ENCODE results near the gene TBX4. TPM values are rescaled to one million over a fixed set of nuclear protein-coding genes. Genes with fewer than 3 reads are reported as not detected.

The TBX4 gene
- 12.9 TPM for polyA plus RNA-seq (ENCODE audit: insufficient read length)

DNA sequence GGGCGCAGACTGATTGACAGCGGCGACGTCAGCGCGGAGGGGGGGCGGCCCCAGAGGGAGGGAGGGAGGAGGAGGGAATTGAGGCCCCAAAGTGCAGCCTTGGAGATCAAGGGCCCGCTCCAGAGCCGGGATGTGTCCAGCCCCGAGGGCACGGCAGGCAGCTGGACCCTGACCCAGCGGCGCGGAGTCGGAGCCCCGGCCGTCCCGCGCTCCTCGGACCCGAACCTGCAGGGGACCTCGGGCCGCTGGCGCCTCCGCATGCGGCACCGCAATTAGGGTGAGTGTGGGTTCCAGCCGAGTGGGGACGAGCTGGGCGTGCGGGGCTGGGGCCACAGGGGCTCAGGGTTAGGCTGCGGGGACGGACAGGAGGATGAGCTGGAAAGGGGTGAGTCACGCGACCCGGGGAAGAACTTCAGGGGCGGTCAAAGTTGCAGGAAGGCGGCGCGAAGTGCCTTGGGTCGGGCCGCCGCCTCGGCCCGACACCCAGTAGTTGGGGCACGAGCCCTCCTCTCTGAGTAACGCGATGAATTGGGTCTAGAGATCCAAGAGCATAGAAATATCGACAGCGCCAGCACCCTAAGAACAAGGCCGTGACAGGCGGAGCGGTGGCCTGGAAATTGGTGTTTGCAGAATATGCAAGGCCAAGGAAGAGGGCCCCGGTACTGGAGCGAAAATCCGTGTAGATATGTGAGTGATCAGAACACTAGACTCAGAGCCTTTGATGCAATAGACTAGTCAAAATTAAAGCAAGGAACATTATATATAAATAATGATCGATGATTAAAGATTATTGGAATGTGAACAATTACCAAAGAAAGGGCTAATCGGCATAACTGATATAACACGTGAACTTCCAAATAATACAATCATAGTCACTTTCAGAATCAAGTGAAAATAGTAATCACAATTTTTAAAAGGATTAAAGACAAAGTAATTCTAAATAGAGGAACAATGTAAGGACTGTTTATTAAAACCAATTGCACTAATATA lies at the start of gene TBX4:
TBX4 (plus strand) TSS at position 122 of the 990 bp plus-strand sequence. CDS start 4,069 bp downstream, outside the sequence.
- DNase-seq, result peak; percentile 47

DNA sequence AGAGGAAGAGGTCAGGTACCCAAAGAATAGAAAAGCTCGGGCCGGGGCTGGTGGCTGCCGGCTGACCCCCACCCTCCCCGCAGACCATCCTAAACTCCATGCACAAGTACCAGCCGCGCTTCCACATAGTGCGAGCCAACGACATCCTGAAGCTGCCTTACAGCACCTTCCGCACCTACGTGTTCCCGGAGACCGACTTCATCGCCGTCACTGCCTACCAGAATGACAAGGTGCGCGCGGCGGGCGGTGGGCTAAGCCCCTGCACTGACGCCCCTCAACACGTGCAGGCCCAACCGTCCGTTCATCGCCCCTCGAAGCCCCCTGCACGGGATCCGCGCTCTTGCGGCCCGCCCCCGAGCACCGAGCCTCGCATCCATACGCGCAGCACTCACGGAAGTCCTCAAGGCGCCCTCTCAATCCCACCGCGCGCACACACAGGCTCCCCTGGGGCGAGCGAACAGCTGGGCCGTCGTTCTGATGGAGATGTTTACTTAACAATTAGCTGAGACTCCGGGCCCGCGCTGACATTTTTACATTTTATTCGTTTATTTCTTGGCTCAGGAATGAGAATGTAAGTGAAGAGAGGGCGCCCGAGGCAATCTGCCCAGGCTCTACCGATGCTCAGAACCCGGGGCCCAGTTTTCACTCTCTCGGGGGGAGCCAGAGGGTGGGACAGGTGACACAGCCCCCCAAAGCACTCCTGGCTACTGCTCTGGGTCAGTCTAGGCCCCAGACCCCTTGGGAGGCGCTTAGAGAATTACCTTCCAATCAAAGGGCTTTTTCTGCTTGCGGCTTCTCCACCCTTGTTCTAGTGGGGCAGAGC lies 49.0 kb upstream of the TBX4 start:
- DNase-seq, result no peak

DNA sequence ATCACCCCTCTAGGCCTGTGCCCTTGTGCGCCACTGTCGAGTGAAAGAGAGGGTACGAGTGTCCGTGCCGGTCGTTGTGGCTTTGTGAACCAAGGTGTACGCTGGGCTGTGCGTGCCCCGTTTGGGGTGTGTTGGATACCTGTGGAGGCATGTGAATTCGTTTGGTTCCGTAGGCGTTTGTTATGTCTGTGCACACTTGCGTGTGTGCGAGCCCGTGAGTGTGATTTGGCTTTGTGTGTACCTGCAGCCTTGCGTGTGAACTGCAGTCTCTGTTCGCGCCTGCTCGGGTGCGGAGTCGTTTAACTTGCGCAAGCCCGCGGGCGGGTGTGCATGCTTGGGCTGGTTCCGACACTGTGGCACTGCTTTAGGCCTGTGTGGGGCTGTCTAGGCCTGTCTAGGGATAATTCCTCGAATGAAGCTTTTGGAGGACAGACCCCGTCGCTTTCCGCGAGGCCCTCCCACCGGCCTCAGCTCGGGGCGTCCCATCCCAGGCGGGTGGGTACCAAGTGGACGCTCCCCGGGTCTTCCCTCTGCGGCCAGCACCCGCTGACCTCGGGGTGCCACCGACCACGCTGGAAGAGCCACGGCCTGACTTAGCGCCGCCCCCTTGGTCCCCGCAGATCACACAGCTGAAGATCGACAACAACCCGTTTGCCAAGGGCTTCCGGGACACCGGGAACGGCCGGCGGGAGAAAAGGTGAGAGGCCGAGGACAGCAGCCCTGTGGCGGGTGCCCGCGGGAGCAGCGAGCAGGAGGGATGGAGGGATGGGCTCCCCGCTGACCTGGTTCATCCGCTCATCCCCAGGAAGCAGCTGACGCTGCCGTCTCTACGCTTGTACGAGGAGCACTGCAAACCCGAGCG lies 48.2 kb upstream of the TBX4 start:
- DNase-seq, result no peak

- no peak for DNase-seq
These were observed 47.6 kb upstream of the TBX4 start for GRCh38 chr17:61404663-61404912.

DNA sequence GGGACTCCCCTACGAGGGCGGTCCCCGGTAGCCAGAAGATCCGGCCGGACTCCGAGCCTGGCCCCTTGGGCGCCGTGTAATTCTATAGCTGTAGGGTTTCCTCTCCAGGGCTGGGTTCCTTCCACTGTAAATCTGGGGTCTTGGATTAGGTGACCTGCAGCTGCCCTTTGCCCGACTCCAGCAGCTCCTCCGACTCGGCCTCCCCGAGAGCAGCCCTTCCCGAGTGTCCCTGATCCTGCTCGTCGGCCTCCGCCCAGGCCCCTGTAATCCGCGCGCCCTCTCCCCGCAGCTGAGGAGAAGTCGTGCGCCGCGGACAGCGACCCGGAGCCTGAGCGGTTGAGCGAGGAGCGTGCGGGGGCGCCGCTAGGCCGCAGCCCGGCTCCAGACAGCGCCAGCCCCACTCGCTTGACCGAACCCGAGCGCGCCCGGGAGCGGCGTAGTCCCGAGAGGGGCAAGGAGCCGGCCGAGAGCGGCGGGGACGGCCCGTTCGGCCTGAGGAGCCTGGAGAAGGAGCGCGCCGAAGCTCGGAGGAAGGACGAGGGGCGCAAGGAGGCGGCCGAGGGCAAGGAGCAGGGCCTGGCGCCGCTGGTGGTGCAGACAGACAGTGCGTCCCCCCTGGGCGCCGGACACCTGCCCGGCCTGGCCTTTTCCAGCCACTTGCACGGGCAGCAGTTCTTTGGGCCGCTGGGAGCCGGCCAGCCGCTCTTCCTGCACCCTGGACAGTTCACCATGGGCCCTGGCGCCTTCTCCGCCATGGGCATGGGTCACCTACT lies 47.1 kb upstream of the TBX4 start:
- DNase-seq, result no peak

DNA sequence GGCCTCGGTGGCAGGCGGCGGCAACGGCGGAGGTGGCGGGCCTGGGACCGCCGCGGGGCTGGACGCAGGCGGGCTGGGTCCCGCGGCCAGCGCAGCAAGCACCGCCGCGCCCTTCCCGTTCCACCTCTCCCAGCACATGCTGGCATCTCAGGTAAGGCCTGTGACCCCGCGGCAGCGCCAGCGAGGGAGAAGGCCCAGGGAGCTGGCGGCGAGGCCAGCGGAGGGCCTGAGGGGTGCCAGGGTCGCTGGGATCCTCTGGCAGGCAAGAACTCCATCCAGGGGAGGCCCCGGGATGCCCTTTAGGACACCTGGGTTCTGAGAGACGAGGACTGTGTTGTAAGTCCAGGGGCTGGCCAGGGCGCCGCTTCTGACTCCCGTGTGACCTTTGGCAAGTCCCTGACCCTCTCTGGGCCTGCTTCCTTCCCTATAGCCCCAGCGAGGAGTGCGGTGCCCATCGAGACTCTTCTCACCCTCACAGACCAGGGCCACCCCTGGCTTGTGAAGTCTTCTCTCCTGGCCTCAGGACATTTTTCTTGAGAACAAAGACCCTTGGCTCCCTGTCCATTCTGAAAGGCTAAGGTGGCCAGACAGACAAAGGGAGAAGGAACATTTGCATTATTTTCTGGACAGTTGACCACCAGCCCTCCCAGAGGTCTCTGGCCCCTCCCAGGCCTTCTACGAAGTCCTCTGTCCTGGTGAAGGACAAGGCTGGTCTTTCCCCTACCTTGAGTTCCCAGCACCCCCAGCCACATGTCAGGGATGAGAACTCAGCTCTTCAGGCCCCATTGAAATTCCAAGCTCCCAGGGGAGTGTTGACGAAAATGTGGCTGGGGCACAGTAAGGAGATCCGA lies 46.3 kb upstream of the TBX4 start:
- no peak for DNase-seq

DNA sequence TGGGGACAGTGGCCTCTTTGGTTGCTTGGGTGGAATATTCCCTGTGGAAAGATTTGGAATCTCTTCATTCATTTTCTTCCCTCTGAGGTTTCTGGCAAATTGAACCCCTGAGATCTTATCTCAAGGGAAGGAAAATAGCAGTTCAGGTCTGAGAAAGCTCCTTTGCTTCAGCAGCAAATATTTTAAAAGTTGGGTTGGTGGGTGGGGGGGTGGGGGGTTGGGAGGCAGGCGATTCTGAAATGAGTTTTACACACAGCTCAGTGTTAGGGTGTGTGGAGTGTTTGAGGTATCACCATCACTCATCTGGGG lies 45.7 kb upstream of the TBX4 start:
- no peak for DNase-seq

- no peak for DNase-seq
These were observed 45.0 kb upstream of the TBX4 start for GRCh38 chr17:61406971-61407911.

DNA sequence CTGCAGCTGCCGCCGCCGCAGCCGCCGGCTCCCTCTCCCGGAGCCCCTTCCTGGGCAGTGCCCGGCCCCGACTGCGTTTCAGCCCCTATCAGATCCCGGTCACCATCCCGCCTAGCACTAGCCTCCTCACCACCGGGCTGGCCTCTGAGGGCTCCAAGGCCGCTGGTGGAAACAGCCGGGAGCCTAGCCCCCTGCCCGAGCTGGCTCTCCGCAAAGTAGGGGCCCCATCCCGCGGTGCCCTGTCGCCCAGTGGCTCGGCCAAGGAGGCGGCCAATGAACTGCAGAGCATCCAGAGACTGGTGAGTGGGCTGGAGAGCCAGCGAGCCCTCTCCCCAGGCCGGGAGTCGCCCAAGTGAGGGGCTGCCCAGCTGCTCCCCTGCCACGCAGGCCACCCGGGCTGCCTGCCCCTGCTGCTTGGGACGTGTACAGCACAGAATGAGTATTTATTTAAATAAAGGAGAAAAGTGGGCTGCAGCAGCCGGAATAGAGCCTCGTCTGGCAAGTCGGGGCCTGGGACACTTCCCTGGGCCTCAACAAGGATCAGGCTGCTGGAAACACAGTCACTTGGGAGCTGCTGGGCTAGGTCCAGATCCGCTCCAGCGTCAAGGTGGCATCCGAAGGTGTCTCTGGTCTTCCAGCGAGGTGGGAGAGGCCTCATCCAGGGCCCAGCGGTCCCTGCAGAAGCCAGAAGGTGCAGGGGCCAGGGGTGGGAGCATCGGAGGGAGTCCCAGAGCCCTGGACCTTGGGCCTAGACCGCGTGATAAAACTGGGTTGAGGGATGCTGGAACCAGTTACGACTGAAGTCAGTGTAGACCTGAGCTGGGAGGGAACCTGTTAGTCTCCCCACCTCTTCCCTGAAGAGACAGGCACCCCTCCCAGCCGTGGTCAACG lies 43.8 kb upstream of the TBX4 start:
- DNase-seq, result no peak

GRCh38 chr17:61409301-61410112 lies 42.7 kb upstream of the TBX4 start:
- DNase-seq, result peak; percentile 79

DNA sequence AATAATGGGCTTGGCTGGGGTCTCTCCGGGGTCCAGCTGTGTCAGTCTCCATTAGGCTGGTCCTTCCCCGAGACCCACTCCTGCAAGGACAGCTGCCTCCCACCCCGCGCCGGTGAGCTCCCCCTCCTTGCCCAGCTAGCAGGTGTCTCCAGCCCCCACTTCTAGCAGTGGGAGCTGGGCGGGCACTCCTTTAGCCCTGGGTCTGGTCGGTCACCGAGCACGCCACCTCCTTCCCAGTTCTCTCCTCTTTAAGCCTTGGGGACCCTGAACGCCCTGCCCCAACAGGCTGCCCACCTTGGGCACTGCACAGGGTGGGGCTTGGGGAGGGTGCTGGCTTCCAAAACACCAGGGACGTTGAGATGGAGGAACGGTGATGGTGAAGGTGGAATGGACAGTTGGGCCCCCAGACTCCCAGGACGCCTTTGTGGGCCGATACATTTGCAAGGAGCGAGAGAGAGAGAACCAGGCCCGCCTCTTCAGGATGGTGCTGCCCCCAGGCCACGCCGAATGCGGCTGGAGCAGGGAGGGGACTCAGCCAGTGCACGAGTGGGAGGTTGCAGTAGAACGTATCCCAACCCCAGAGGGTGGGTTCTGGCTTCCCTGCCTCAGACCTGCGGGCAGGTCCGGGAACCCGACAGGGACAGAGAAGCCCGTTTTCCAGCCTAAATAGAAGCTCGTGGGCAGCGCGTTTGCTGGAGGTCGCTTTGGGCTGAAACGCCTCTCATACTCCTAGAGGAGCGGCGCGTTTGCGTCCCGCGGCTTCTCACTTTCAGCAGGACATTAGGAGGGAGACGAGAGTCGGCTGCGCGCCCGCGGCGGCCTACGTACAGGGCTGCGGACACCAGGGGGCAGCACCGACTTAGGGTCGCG lies 41.8 kb upstream of the TBX4 start:
- DNase-seq, result peak; percentile 87

DNA sequence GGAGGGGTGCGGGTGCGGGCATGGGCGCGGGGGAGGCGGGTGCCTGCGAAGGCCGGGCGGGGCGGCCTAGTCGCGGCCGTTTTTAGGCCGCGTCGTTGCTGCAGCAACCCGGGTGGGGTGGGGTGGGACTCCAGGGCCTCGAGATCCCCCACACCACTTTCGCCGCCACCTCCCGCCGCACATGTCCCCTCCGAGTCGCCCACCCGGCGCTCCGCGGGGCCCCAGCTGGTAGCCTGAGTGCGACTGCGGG lies 41.3 kb upstream of the TBX4 start:
- DNase-seq, result no peak

DNA sequence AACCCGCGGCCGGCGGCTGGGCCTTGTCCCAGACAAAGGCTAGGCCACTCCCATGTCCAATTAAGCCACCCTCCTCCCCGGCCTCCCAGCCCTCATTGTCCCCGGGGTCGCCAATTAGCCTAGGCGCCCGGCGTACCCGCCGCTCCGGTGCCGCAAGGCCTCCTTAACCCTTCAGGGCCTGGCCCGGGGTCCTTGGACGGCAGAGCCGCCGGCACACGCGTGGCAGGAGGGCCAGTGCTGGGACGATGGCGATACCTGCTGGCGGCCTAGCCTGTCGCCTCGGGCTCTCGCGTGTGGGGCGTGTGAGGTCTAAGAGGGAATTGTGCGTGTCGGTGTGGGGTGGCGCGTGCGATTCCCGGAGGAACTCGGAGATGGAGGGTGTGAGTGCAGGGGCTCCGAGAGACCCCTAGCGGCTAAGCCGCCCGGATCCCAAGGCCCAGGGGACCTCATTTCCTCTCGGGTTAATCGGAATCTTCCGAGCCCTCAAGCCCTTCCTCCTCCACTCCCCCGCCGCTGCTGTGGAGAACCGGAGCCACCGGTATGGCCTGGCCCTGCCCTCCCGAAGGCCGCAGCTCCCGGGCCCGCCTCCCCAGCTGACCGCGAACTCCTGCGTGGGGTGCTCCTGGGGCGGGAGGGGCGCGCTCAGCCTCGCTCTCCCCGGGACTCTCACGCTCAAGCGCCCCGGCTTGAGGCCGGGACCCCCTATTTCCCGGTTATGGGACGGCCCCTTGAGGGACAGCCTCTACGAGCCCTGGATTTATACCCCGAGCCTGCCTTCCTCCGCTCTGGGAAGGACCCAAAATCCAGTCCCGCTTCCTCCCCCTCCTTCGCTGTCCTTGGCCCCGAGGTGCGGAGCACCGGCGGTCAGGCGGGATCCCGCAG lies 40.7 kb upstream of the TBX4 start:
- peak; percentile 69 for DNase-seq

DNA sequence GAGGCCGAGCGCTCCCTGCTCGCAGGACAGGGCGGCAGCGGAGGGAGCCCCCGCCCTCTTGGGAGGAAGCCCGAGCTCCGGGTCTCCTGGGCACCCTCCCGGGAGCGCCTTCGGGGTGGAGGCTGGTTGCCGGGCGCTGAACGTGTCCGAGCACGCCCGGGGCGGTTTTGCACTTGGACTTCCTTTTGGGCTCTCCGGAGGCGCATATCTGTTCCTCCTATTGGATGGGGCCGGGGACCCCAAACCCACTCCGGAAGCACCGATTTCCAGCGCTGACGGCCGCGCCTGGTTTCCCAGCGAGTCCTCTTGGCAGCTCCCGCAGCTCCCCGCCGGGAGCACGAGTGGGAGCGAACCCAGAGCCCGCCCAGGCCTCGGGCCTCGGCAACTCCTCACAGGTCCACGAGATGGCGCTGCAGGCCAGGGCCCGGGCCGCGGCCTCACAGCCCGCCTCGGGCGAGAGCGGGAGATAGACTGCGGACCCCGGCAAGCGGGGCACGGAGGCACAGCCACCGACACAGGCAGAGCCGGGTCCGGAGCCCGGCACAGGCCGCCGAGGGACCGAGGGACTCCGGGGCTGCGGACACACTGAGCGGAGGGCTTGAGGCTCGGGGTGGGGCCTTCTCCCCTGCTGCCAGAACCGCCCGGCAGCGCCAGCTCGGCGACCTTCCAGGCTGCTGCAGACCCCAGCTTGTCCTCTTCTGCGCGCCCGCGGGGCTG lies 39.9 kb upstream of the TBX4 start:
- DNase-seq, result peak; percentile 93

DNA sequence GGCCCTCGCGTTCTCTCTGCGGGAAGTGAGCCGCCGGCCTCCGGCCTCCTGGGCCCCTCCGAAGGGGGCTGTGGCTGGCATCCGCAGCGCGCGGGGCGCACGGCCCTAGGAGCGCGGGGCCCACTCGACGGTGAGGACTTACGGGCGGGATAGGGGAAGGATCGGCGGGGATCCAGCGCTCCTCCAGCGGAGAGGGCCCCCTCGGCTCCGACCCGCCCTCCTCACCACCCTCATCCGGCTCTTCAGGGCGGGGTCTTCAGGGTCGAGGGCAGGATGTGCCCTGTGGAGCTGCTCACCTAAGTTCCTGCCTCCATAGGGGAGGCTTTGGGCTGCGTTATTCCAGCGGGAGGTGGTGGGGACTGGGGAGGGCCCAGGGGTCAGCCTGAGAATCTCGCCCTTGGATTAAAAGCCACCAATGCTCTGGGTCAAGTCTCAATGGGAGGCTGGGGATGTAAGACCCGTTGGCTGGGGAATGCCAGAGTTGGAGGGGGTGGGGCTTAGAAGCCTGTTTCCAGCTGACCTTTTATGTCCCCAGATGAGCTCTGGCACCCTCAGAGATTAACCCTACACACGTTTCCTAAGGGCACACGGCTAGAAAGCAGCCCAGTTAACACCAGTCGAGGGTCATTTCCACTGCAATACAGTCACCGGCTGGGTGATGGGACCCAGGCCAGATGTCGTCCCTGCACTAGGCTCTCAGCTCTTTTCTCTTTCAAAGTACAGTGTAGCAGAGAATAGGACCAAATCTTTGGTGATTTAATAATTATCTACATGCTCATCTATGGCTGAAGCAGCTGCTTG lies 39.2 kb upstream of the TBX4 start:
- no peak for DNase-seq
